Neural progenitor cell (in vitro differentiated cells): ENCODE measurements around the gene PTGES2. TPM values are rescaled to one million over a fixed set of nuclear protein-coding genes. Genes with fewer than 3 reads are reported as not detected.
A peak's percentile ranks its signal among the peaks of the same experiment; 100 is the strongest.

Source experiments
- DNase-seq: peaks from one replicate; pipeline ENCODE4 v3.0.0-alpha.2; 2016; ENCODE audit warnings: low spot score
- H2AFZ ChIP-seq: fragments of 200-600 bp; sonication (generic); replicated peaks from 2 replicates; pipeline ENCODE4 v1.6.1; 2016; ENCODE audit warnings: antibody characterized with exemption
- H3F3A ChIP-seq: fragments of 200-600 bp; sonication (generic); 2 replicates; pipeline ENCODE4 v1.6.1; 2016; ENCODE audit warnings: antibody characterized with exemption, low read depth
- H3K27ac ChIP-seq: fragments of 200-600 bp; sonication (generic); 2 replicates; pipeline ENCODE4 v1.5.1; 2016; ENCODE audit warnings: mild to moderate bottlenecking
- H3K27me3 ChIP-seq: fragments of 200-600 bp; sonication (generic); 2 replicates; pipeline ENCODE4 v1.6.1; 2016; ENCODE audit warnings: mild to moderate bottlenecking, moderate library complexity
- H3K36me3 ChIP-seq: fragments of 200-600 bp; sonication (generic); 2 replicates; pipeline ENCODE4 v1.5.1; 2016
- H3K4me1 ChIP-seq: fragments of 200-600 bp; sonication (generic); 2 replicates; pipeline ENCODE4 v1.6.1; 2016; ENCODE audit warnings: mixed run types
- H3K4me2 ChIP-seq: fragments of 200-600 bp; sonication (generic); 2 replicates; pipeline ENCODE4 v1.6.1; 2016
- H3K4me3 ChIP-seq: fragments of 200-600 bp; sonication (generic); 2 replicates; pipeline ENCODE4 v1.5.1; 2016
- H3K79me2 ChIP-seq: fragments of 200-600 bp; sonication (generic); 2 replicates; pipeline ENCODE4 v1.6.1; 2016; ENCODE audit warnings: low read depth
- H3K9ac ChIP-seq: fragments of 200-600 bp; sonication (generic); 2 replicates; pipeline ENCODE4 v1.6.1; 2016
- H3K9me3 ChIP-seq: fragments of 200-600 bp; sonication (generic); 2 replicates; pipeline ENCODE4 v1.5.1; 2016; ENCODE audit warnings: low read depth
- H4K20me1 ChIP-seq: fragments of 200-600 bp; sonication (generic); 2 replicates; pipeline ENCODE4 v1.6.1; 2016; ENCODE audit warnings: low read depth
- H3K27ac Mint-ChIP-seq: 3 replicates; pipeline ENCODE4 v1.8.0; 2021; ENCODE audit warnings: mixed read lengths
- H3K27me3 Mint-ChIP-seq: 2 replicates; pipeline ENCODE4 v1.8.0; 2022; ENCODE audit warnings: low read depth, mild to moderate bottlenecking, inconsistent platforms, moderate library complexity, mixed read lengths; ENCODE audit not compliant: insufficient read depth
- H3K36me3 Mint-ChIP-seq: 3 replicates; pipeline ENCODE4 v1.8.0; 2021; ENCODE audit warnings: mixed read lengths
- H3K4me1 Mint-ChIP-seq: 3 replicates; pipeline ENCODE4 v1.8.0; 2021; ENCODE audit warnings: mixed read lengths
- H3K4me3 Mint-ChIP-seq: 3 replicates; pipeline ENCODE4 v1.8.0; 2021; ENCODE audit warnings: mild to moderate bottlenecking, moderate library complexity, mixed read lengths
- H3K9me3 Mint-ChIP-seq: 3 replicates; pipeline ENCODE4 v1.8.0; 2020; ENCODE audit warnings: mixed read lengths
- EZH2 ChIP-seq: fragments of 200-600 bp; sonication (generic); IDR thresholded peaks from 2 replicates; pipeline ENCODE4 v1.6.1; 2017; ENCODE audit warnings: antibody characterized with exemption, mild to moderate bottlenecking, moderate library complexity
- EZH2phosphoT487 ChIP-seq: fragments of 200-600 bp; sonication (generic); IDR thresholded peaks from 2 replicates; pipeline ENCODE4 v1.6.1; 2017; ENCODE audit warnings: antibody characterized with exemption
- total RNA-seq: library from RNA; depleted of rRNA; stranded (reverse); fragments of >200 nt; gene quantifications from 2 replicates; pipeline ENCODE4 v1.2.3, GENCODE V29; 2015; ENCODE audit warnings: low replicate concordance
- TF ChIP-seq, protein P1 (sequence below): fragments of 200-600 bp; sonication (generic); IDR thresholded peaks from 2 replicates; pipeline ENCODE4 v1.5.1; 2017; ENCODE audit warnings: antibody characterized with exemption, mild to moderate bottlenecking

The PTGES2 gene
- total RNA-seq, 1 donor from 2014 or later: 25.7 TPM

DNA sequence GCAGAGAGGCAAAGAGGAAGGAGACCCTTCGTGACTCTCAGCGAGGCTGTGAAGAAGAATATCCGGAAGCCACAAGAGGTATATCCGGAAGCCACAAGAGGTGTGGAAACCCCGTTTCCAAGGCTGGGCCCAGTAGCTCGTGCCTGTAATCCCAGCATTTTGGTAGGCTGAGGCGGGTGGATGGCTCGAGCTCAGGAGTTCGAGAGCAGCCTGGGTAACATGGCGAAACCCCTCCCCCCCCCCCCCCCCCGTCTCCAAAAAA, 31.9 kb upstream of the PTGES2 start:
- Histone ChIP-seq H3K27me3 (no peaks in the 10 kb centered on the region), H3K4me3 (peak overlapping the region; percentile 37), H3F3A (peaks cover 14% of the 10 kb centered on the region), H3K79me2 (peaks cover 10% of the 10 kb centered on the region), H3K4me1 (peaks cover 5% of the 10 kb centered on the region), H4K20me1 (peaks cover 13% of the 10 kb centered on the region), H2AFZ (no peak overlapping the region), H3K9me3 (no peaks in the 10 kb centered on the region), H3K36me3 (no peaks in the 10 kb centered on the region), H3K27ac (no peak overlapping the region), H3K9ac (no peak overlapping the region), H3K4me2 (peak overlapping the region; percentile 59)
- Mint-ChIP-seq H3K36me3 (peaks cover 7% of the 10 kb centered on the region), H3K27me3 (no peaks in the 10 kb centered on the region), H3K9me3 (no peaks in the 10 kb centered on the region), H3K4me1 (peaks cover 11% of the 10 kb centered on the region), H3K27ac (peak overlapping the region; percentile 60), H3K4me3 (peak overlapping the region; percentile 82)
- no peak for DNase-seq
- TF ChIP-seq, protein P1, sequence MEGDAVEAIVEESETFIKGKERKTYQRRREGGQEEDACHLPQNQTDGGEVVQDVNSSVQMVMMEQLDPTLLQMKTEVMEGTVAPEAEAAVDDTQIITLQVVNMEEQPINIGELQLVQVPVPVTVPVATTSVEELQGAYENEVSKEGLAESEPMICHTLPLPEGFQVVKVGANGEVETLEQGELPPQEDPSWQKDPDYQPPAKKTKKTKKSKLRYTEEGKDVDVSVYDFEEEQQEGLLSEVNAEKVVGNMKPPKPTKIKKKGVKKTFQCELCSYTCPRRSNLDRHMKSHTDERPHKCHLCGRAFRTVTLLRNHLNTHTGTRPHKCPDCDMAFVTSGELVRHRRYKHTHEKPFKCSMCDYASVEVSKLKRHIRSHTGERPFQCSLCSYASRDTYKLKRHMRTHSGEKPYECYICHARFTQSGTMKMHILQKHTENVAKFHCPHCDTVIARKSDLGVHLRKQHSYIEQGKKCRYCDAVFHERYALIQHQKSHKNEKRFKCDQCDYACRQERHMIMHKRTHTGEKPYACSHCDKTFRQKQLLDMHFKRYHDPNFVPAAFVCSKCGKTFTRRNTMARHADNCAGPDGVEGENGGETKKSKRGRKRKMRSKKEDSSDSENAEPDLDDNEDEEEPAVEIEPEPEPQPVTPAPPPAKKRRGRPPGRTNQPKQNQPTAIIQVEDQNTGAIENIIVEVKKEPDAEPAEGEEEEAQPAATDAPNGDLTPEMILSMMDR: no peak
- TF ChIP-seq EZH2phosphoT487: no peak
- no peak for TF ChIP-seq EZH2

DNA sequence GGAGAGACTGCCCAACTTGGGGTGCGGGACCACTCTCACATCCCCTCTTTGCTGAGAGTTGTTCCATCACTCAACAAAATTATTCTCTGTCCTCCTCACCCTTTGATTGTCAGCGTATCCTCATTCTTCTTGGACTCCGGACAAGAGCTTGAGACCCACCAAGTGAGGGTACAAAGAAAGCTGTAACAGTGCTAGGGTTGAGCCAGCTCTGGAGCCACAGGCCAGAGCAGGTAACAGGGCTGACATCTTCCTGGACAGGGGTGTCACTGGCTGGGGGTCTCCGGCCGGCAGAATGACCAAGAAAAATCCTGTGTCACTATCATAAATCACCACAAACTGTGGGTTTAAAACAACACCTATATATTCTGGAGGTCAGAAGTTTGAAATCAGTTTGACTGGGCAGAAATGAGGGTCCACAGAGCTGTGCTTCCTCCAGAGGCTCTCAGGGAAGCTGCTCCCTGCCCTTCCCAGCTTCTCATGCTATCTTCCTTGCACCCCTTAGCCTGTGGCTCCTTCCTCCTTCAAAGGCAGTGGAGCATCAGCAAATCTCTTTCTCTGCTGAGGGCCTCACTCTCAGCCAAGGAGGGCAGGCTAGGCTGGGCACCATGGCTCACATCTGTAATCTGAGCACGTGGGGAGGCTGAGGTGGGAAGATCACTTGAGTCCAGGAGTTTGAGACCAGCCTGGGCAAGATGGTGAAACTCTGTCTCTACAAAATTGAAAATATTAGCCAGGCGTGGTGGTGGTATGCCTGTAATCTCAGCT, 28.4 kb upstream of the PTGES2 start:
- Histone ChIP-seq H3K4me1 (peaks cover 1% of the 10 kb centered on the region), H3K4me3 (no peak overlapping the region), H3K9ac (no peak overlapping the region), H3K79me2 (peaks cover 4% of the 10 kb centered on the region), H3F3A (peaks cover 6% of the 10 kb centered on the region), H3K27ac (no peak overlapping the region), H3K4me2 (no peak overlapping the region), H2AFZ (no peak overlapping the region), H4K20me1 (no peaks in the 10 kb centered on the region), H3K36me3 (no peaks in the 10 kb centered on the region), H3K9me3 (no peaks in the 10 kb centered on the region), H3K27me3 (no peaks in the 10 kb centered on the region)
- no peaks in the 10 kb centered on the region for H3K9me3 Mint-ChIP-seq
- H3K27ac Mint-ChIP-seq: peak overlapping the region; percentile 72
- H3K36me3 Mint-ChIP-seq: no peaks in the 10 kb centered on the region
- H3K4me1 Mint-ChIP-seq: peaks cover 6% of the 10 kb centered on the region
- DNase-seq: no peak
- H3K27me3 Mint-ChIP-seq: peaks cover 3% of the 10 kb centered on the region
- no peak overlapping the region for H3K4me3 Mint-ChIP-seq
- TF ChIP-seq, protein P1: no peak
- no peak for TF ChIP-seq EZH2

DNA sequence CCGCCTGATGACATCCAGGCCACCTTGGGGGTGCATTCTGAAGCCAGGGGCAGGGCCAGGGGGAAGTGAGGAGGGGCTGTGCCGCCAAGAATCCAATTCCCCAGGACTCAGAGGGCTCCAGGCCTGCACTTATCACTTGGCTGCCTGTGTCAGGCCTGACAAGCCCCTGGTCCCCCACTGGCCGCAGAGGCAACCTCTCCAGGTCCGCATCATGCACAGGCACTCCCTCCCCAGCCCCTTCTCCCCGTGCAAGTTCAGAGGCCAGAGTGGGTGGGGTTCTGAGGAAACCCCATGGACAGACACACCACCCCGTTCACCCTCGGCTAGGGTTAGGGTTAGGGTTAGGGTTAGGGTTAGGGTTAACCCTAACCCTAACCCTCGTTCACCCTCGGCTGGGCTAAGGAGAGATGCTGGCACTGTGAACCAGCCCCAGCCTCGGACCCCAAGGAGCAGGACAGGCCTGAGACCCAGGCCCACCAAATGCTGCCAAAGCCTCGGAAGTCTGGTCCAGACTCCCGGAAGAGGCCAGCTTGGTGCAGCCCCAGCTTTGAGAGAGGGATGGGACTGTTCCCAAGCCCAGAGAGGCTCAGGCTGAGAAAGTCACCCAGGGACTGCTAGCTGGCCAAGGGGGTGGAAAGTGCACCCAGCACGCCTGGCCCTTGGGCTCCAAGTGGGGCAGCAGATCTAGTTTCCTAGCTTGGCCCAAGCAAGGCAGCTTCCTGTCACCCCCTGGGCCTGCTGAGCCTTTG, 26.6 kb upstream of the PTGES2 start:
- Histone ChIP-seq H3F3A (peaks cover 6% of the 10 kb centered on the region), H3K27me3 (no peaks in the 10 kb centered on the region), H3K4me2 (no peak overlapping the region), H3K9ac (no peak overlapping the region), H3K4me3 (no peak overlapping the region), H3K79me2 (no peaks in the 10 kb centered on the region), H3K36me3 (no peaks in the 10 kb centered on the region), H3K4me1 (no peaks in the 10 kb centered on the region), H4K20me1 (no peaks in the 10 kb centered on the region), H2AFZ (no peak overlapping the region), H3K27ac (no peak overlapping the region), H3K9me3 (no peaks in the 10 kb centered on the region)
- TF ChIP-seq EZH2phosphoT487 (no peak), EZH2 (no peak)
- no peak overlapping the region for H3K27ac Mint-ChIP-seq
- DNase-seq: no peak
- H3K36me3 Mint-ChIP-seq: no peaks in the 10 kb centered on the region
- no peak overlapping the region for H3K4me3 Mint-ChIP-seq
- peaks cover 7% of the 10 kb centered on the region for H3K27me3 Mint-ChIP-seq
- H3K4me1 Mint-ChIP-seq: peaks cover 9% of the 10 kb centered on the region
- H3K9me3 Mint-ChIP-seq: no peaks in the 10 kb centered on the region
